ENCODE results near the gene GNG12.

Gene GNG12

GRCh38 chr1:67814121-67814772 lies 19.0 kb downstream of the GNG12 start:
- no peak for DNase-seq (ENCODE audit: low spot score)

DNA sequence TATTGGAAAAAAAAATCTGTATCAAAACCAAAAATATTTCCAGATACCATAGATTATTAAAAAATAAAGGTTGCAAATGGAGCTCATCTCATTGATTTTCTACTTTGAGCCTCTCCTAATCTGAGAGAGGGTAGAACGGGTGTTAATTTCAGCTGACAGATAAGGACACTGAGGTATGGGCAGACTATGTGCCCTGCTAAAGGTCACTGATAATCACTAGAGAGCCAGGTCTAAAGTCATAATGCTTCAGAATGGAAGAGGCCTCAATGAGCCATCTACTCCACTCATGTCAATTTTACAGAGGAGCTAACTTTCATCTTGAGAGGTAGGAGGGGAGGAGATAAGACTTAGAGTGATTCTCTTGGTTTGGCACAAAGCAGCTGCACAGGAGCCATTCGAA lies 21.0 kb downstream of the GNG12 start:
- DNase-seq (ENCODE audit: low spot score) = no peak

- no peak for DNase-seq (ENCODE audit: low spot score)
These were observed 21.5 kb downstream of the GNG12 start for GRCh38 chr1:67811781-67812180.

- no peak for DNase-seq (ENCODE audit: low spot score)
These were observed 23.4 kb downstream of the GNG12 start for GRCh38 chr1:67809887-67810286.

- no peak for DNase-seq (ENCODE audit: low spot score)
These were observed 26.0 kb downstream of the GNG12 start for GRCh38 chr1:67807282-67807681.

DNA sequence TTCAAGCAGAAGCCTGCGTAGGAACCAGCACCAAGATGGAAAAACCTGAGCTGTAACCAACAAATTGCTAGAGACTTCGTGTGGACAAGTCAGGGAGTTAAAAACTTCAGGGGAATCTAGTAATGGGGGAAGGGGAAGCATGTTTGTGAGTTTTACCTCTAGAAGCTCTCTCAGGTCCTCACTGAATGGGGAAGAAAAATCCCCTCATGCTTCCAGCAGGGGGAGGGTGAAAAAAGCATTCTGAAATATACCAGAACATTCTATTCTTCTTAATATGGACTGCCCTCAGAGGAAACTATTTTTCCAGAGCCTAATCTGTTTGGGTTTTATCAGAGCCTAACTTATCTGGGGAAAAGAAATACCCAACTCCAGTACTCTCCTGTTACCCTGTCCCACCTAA lies 28.6 kb downstream of the GNG12 start:
- DNase-seq (ENCODE audit: low spot score) = no peak

- DNase-seq (ENCODE audit: low spot score) = no peak
These were observed 29.6 kb downstream of the GNG12 start for GRCh38 chr1:67803380-67804279.

DNA sequence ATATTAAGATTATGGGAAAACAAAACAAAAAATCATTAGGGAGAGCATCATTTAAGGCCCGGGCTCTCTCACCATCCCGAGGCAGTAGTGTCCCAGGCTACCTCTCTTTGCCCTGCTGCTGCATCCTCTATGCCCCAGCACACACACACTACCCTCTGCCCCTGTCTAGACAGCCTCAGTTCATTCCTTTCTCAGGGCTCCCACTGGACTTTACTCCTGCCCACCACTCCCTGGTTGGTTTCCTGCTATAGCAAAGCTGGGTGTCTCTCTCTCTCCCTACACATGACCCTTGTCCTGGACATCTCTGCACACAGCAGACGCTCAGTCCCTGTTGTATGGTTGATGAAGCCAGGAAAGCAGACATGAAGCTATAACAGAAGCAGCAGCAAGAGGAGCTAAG lies 30.7 kb downstream of the GNG12 start:
- DNase-seq (ENCODE audit: low spot score) = no peak

GRCh38 chr1:67801903-67802302 lies 31.4 kb downstream of the GNG12 start:
- DNase-seq (ENCODE audit: low spot score) = no peak

DNA sequence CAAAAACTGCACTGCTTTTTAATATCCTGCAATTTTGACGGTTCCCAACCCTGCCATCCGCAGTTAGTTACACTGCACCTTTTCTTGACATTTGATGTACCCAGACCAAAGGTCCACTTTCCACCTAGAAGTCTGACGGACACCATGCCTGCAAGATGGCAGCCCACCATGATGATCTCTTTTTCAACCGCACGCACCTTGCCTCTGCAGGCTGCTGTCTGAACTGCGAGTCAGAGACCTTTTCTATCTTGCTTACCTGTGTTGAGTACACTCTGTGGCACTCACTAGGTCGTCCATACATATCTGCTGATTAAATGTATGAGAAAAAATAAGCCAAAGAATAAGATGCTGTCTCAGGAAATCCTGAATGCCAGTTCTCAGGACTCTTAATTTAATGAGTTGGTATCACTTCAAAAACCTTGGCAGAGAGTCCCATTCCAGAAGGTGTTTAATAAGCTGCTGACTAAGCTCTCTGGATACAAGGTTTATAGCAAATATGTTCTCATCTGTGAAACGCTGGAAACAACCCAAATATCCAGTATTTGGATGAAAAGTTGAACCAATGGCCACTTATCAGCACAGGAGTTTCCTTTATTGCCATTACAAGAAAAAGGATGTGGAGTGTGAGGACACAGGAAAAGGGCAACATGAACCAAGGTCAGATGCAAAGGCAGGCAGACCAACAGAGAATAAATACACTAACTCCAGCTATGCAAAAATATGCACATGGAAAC lies 37.9 kb downstream of the GNG12 start:
- DNase-seq (ENCODE audit: low spot score) = no peak

GRCh38 chr1:67793562-67793961 lies 39.7 kb downstream of the GNG12 start:
- DNase-seq (ENCODE audit: low spot score) = no peak

DNA sequence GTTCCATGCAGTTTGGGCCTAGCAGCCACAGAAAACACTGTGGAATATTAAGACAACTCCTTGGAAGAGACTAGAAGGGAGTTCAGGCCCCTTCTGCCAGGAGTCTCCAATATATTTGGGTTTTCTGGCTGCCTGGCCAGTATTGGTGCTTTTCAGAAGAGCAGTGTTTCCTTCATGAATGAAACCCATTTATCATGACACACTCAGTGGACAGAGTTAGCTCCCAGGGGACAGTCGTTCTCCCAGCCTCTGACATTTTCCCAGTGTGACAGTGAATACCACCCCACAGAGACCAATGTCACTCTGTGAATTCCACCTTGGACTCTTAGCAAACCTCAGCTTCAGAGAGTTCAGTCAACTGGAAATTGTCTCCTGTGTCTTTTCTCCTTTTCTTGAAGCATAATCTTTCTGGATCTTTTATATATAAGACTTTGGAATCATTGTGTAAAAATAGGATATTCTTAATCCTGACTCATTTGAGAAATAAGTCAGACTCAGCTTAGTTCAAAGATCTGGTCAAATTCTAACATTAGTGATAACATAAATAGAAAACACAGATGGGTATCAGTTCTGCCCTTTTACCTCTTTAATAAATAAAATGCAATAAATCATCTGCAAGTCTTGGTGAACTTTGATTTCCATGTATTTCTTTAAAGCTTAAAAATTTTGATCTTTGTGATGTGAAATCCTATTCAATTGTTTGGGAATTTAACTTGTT lies 40.4 kb downstream of the GNG12 start:
- DNase-seq (ENCODE audit: low spot score) = no peak

DNA sequence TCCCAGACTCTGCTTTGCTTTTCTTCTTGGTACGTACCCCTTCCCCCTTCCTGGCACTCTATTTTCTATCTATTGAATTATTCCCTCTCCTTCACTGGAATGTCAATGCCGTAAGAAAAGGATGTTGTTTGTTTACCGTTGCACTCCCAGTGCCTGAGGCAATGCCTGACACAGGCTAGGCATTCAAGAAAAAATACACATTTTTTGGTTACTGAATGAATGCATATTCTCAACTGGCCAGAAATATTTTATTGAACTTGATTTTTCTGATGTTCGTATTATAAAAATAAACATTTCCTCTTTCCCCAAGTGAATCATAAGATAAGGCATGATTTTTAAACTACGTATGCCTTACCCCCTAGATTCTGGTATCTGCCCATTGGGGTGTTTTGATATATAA lies 41.2 kb downstream of the GNG12 start:
- DNase-seq (ENCODE audit: low spot score) = no peak

DNA sequence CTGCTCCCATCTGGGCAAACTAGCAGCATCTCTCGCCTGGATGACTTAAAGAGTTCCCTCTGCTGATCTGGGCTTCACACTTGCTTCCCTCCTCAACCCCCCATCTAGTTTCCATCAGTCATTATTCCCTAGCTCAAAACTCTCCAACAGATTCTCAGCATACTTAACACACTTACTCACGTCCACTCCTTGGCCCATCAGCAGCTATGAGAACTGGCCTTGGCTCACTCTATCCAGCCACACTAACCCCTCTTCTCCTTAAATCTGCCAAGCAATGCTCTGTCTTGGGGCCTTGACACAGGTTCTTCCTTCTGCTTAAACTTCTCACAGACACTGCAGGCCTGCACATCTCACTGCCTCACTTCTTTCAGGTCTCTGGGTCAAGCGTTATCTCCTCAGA lies 41.6 kb downstream of the GNG12 start:
- DNase-seq (ENCODE audit: low spot score) = peak; percentile 6

- no peak for DNase-seq (ENCODE audit: low spot score)
These were observed 42.0 kb downstream of the GNG12 start for GRCh38 chr1:67791261-67791660.

DNA sequence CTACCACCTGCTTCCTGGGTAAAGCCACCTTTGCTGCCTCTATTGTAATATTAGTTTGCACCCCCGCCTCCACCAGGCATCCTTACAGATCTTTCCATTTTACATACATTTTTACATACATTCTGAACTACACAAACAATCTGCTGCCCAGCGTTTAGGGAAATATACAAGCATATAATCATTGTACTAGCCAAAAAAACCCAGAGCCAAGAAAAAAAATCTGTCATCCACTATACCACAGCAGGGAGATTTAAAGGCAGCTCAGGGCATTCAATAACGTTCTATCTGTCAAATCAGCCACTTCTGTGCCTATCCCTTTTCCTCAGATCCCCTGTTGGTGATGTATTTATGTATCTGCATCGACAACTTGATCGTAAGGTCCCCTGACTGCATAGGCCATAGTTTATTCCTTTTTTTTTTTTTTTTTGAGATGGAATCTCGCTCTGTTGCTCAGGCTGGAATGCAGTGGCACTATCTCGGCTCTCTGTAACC lies 43.0 kb downstream of the GNG12 start:
- DNase-seq (ENCODE audit: low spot score) = no peak

DNA sequence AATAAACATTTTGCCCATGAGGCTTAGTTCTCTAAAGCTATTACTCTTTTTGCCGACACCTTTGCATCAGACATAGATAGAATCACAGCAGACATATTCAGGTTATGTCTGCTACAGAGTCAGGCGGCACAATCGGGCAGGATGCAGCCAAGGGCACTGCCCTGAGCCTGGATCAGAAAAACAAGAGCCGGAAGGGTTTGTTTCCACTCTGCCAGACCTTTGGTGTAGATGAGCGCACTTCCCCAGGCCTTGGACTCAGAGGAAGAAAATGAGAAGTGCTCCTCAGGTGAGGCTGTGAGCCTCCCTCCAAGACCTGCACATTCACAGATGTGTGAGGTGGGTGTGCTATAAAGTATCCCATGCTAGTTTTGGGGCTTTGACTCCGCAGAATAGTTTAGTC lies 43.7 kb downstream of the GNG12 start:
- no peak for DNase-seq (ENCODE audit: low spot score)

GRCh38 chr1:67788904-67789303 lies 44.4 kb downstream of the GNG12 start:
- DNase-seq (ENCODE audit: low spot score) = no peak

- no peak for DNase-seq (ENCODE audit: low spot score)
These were observed 45.0 kb downstream of the GNG12 start for GRCh38 chr1:67788238-67788790.

GRCh38 chr1:67787746-67788145 lies 45.5 kb downstream of the GNG12 start:
- no peak for DNase-seq (ENCODE audit: low spot score)

DNA sequence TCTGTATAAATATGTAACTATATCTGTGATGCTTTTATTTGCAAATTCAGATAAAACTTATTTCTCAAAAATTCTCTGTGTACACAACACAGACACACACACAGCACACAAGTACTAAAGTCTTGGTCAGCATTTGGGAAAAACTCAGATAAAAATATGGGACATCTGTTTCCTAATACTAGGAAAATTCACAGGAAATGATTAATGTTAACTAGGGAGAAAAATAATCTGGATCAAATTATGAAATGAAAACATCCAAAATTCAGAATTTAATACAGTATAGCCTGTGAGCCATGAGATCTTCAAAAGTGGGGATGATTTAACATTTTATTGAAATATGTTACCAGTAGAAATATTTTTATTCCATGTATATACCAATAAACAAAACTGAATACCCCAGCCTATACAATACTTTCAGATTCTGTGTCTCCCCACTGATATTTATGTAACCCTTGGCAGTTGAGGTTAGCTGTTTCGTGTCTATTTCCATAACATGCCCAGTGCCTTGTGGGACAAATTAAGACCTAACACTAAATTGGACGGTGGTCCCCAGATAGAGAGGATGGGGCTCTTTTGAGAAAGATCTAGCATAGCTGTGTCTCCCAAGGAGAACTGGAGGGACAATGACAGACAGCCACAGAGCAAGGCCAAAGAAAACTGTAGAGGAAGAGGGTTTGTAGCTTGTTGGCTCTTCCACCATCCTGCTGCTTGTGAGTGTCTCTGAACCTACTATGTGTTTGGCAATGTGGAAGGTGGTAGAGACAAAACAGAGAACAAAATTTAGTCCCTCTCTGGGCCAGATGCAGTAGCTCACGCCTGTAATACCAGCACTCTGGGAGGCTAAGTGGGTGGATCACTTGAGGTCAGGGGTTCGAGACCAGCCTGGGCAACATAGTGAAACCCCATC lies 47.2 kb downstream of the GNG12 start:
- no peak for DNase-seq (ENCODE audit: low spot score)
